Middle frontal gyrus (tissue), 1 donor: Measurements from ENCODE around the gene GPBAR1.

Experiments used
- DNase-seq: peaks from one replicate; pipeline ENCODE4 v3.0.0-alpha.2; 2015; ENCODE audit warnings: low spot score; ENCODE audit errors: extremely low spot score

GPBAR1 gene

GRCh38 chr2:218244204-218244603 is 16.6 kb upstream of the GPBAR1 start:
- no peak for DNase-seq

GRCh38 chr2:218244665-218245064 is 16.1 kb upstream of the GPBAR1 start:
- DNase-seq: no peak

- DNase-seq: no peak
These were observed 15.6 kb upstream of the GPBAR1 start for GRCh38 chr2:218245214-218245613.

GRCh38 chr2:218249691-218250090 is 11.1 kb upstream of the GPBAR1 start:
- DNase-seq: no peak

- no peak for DNase-seq
These were observed 8.1 kb upstream of the GPBAR1 start for GRCh38 chr2:218252509-218253231.

GRCh38 chr2:218253232-218253625 is 7.6 kb upstream of the GPBAR1 start:
- no peak for DNase-seq

GRCh38 chr2:218255446-218255845 is 5.4 kb upstream of the GPBAR1 start:
- DNase-seq: no peak

- no peak for DNase-seq
These were observed 4.0 kb upstream of the GPBAR1 start for GRCh38 chr2:218256612-218257350.

GRCh38 chr2:218257390-218257981 is 3.3 kb upstream of the GPBAR1 start:
- DNase-seq: no peak

- DNase-seq: no peak
These were observed 1.5 kb upstream of the GPBAR1 start for GRCh38 chr2:218259099-218259961.

GRCh38 chr2:218260166-218260565 is 649 bp upstream of the GPBAR1 start:
- no peak for DNase-seq

- DNase-seq: no peak
These were observed 815 bp downstream of the GPBAR1 start for GRCh38 chr2:218261423-218262236.

GRCh38 chr2:218262237-218262600 is 1.4 kb downstream of the GPBAR1 start:
- no peak for DNase-seq

- DNase-seq: no peak
These were observed 2.1 kb downstream of the GPBAR1 start for GRCh38 chr2:218262631-218263586.

- DNase-seq: no peak
These were observed 3.2 kb downstream of the GPBAR1 start for GRCh38 chr2:218263817-218264641.

GRCh38 chr2:218264773-218265561 is 4.2 kb downstream of the GPBAR1 start:
- DNase-seq: no peak

GRCh38 chr2:218265626-218266025 is 4.8 kb downstream of the GPBAR1 start:
- no peak for DNase-seq
